ENCODE results near the gene TOM1L2. TPM values are rescaled to one million over a fixed set of nuclear protein-coding genes. Genes with fewer than 3 reads are reported as not detected.

The TOM1L2 gene
- total RNA-seq, 1 experiment from 2014 or later = 34.2 TPM

DNA sequence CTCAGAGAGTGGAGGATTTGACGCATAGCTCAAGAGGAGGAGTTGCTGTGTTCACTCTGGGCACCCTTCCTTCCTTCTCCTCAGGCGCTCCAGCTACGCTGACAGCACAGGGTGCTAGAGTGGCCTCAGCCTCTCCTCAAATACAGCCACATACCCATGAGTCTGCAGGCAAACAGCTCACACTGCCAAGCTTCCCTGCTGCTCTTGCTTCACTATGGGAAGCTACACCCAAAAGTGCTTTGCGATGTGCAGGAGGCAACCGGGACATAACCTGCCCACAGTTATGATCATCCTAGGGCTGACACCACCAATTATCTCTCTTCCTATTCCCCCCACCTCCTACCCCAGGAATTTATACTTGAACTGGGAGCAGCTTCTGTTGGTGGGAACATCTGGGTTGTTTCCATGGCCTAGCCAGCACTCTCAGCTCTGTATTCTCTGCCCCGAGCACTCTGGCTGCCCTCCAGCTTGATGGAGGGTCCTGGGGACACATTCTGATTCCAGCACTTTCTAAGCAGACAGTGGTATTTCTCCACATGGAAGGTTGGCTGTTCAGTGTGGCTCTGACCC, 95.2 kb downstream of the TOM1L2 start:
- intact Hi-C loops (cut with micrococcal nuclease) = no loop called here

GRCh38 chr17:17874478-17874877, 97.7 kb downstream of the TOM1L2 start:
- no peak overlapping the region for H3K27ac Mint-ChIP-seq (ENCODE audit: low read depth, unreplicated experiment)
- no peak for TF ChIP-seq CTCF (IDR thresholded peaks at IDR 0.05; ENCODE audit: unreplicated experiment)
- H3K9me3 Mint-ChIP-seq (ENCODE audit: unreplicated experiment) = no peaks in the 10 kb centered on the region
- H3K4me3 Mint-ChIP-seq (ENCODE audit: unreplicated experiment) = no peak overlapping the region
- ChIA-PET POLR2A (no interaction called here), CTCF (interaction anchor here (1.2 to 2.1 kb wide), 5 partner anchors 13 to 159 kb away, joined by 3 to 4 read pairs (median 4); no protein-coding TSS in a partner anchor)
- peak; percentile 61 for DNase-seq (ENCODE audit: unreplicated experiment)
- no TSS peak for BruUV-seq (replicated peaks)
- peaks cover 25% of the 10 kb centered on the region for H3K36me3 Mint-ChIP-seq (ENCODE audit: insufficient read depth, unreplicated experiment)
- H3K27me3 Mint-ChIP-seq (ENCODE audit: insufficient read depth, unreplicated experiment) = no peaks in the 10 kb centered on the region
- peaks cover 5% of the 10 kb centered on the region for H3K4me1 Mint-ChIP-seq (ENCODE audit: insufficient read depth, unreplicated experiment)
- intact Hi-C loops (cut with micrococcal nuclease) = no loop called here

More for the DNA sequence above, 95.2 kb downstream of the TOM1L2 start:
- Mint-ChIP-seq H3K4me1 (ENCODE audit: insufficient read depth, unreplicated experiment) (peaks cover 5% of the 10 kb centered on the region), H3K27me3 (ENCODE audit: insufficient read depth, unreplicated experiment) (no peaks in the 10 kb centered on the region), H3K9me3 (ENCODE audit: unreplicated experiment) (no peaks in the 10 kb centered on the region), H3K36me3 (ENCODE audit: insufficient read depth, unreplicated experiment) (peaks cover 31% of the 10 kb centered on the region), H3K27ac (ENCODE audit: low read depth, unreplicated experiment) (no peak overlapping the region), H3K4me3 (ENCODE audit: unreplicated experiment) (no peak overlapping the region)
- ChIA-PET POLR2A (no interaction called here), CTCF (interaction anchor here (0.6 to 1.4 kb wide), 5 partner anchors 15 to 156 kb away, joined by 3 to 5 read pairs (median 3); no protein-coding TSS in a partner anchor)
- no peak for TF ChIP-seq CTCF (IDR thresholded peaks at IDR 0.05; ENCODE audit: unreplicated experiment)
- BruUV-seq (replicated peaks) = no TSS peak
- no peak for DNase-seq (ENCODE audit: unreplicated experiment)

- H3K27ac Mint-ChIP-seq (ENCODE audit: low read depth, unreplicated experiment) = no peak overlapping the region
- ChIA-PET CTCF (interaction anchor here (0.6 to 2.1 kb wide), 5 partner anchors 12 to 319 kb away, joined by 3 to 5 read pairs (median 4); no protein-coding TSS in a partner anchor), POLR2A (no interaction called here)
- no peaks in the 10 kb centered on the region for H3K9me3 Mint-ChIP-seq (ENCODE audit: unreplicated experiment)
- peaks cover 22% of the 10 kb centered on the region for H3K36me3 Mint-ChIP-seq (ENCODE audit: insufficient read depth, unreplicated experiment)
- H3K4me1 Mint-ChIP-seq (ENCODE audit: insufficient read depth, unreplicated experiment) = peaks cover 5% of the 10 kb centered on the region
- no TSS peak for BruUV-seq (replicated peaks)
- DNase-seq (ENCODE audit: unreplicated experiment) = no peak
- intact Hi-C loops (cut with micrococcal nuclease) = no loop called here
- no peak overlapping the region for H3K4me3 Mint-ChIP-seq (ENCODE audit: unreplicated experiment)
- no peaks in the 10 kb centered on the region for H3K27me3 Mint-ChIP-seq (ENCODE audit: insufficient read depth, unreplicated experiment)
- TF ChIP-seq CTCF (IDR thresholded peaks at IDR 0.05; ENCODE audit: unreplicated experiment) = no peak
Measured at GRCh38 chr17:17873450-17873991, 98.7 kb downstream of the TOM1L2 start.

DNA sequence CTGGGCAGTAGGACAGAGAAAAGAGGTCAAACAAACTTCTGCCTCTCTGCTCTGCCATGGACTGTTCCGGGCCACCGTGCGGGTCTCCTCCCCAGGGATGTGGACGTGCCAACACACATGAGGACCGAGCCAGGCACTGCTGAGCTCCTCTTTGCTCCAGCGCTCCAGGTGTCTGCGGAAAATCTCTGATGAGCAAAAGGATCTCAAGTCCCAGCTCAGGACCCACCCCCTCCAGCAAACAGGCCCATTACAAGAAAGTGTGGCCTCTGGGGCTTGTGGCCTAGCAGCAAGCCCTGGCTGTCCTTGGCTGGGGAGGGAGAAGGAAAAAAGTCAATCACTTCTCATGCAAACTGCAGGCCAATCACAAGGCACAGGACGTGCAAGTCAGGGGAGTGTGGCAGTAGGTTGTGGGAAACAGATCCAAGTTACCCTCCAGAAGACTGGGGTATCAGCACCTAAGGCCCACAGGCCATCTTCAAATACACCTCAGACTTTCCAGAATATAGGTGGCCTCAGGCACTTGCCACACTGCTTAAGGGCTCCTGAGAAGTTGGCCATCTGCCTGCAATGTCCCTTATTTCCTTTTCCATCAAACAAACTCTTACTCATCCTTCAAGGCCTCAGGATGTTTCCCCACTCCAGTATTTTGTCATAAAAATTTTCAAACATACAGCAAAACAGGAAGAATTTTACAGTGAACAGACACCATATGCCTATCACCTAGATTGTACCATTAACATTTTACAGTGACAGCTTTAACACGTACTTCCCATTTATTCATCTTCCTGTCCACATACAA, 99.5 kb downstream of the TOM1L2 start:
- BruUV-seq (replicated peaks) = no TSS peak
- Mint-ChIP-seq H3K36me3 (ENCODE audit: insufficient read depth, unreplicated experiment) (peaks cover 22% of the 10 kb centered on the region), H3K4me3 (ENCODE audit: unreplicated experiment) (no peak overlapping the region), H3K9me3 (ENCODE audit: unreplicated experiment) (no peaks in the 10 kb centered on the region), H3K4me1 (ENCODE audit: insufficient read depth, unreplicated experiment) (peaks cover 5% of the 10 kb centered on the region), H3K27ac (ENCODE audit: low read depth, unreplicated experiment) (no peak overlapping the region), H3K27me3 (ENCODE audit: insufficient read depth, unreplicated experiment) (no peaks in the 10 kb centered on the region)
- ChIA-PET POLR2A (no interaction called here), CTCF (interaction anchor here (1.0 to 2.1 kb wide), 2 partner anchors 11 to 46 kb away, joined by 4 to 5 read pairs; no protein-coding TSS in a partner anchor)
- TF ChIP-seq CTCF (IDR thresholded peaks at IDR 0.05; ENCODE audit: unreplicated experiment) = no peak
- intact Hi-C loops (cut with micrococcal nuclease) = no loop called here
- peak; percentile 47 for DNase-seq (ENCODE audit: unreplicated experiment)

All from MCF 10A (cell line).